Endothelial cell of umbilical vein (primary cell): Measurements from ENCODE around the gene LCP1.

Experiments
- CTCF ChIP-seq, 2 donors: IDR thresholded peaks; 1 replicate in 1 of 2; 2 replicates in 1 of 2; pipeline ENCODE4 v1.5.1; 2011; ENCODE audit warnings: low read length in 2 of 2, mild to moderate bottlenecking in 2 of 2, moderate library complexity in 2 of 2, control low read depth in 1 of 2, inconsistent platforms in 1 of 2, low read depth in 1 of 2; ENCODE audit not compliant: insufficient read depth in 1 of 2; ENCODE audit errors: extremely low read depth in 1 of 2
- EZH2 ChIP-seq: IDR thresholded peaks from 2 replicates; pipeline ENCODE4 v1.6.1; 2012; ENCODE audit warnings: borderline replicate concordance, low read depth, mild to moderate bottlenecking, moderate library complexity, low read length, inconsistent platforms; ENCODE audit not compliant: severe bottlenecking
- MAX ChIP-seq: IDR thresholded peaks from 2 replicates; pipeline ENCODE4 v1.6.1; 2011; ENCODE audit not compliant: insufficient read depth, insufficient read length
- POLR2A ChIP-seq: IDR thresholded peaks from 2 replicates; pipeline ENCODE4 v1.6.1; 2012; ENCODE audit warnings: low read depth, mild to moderate bottlenecking, control low read depth, low read length
- POLR2AphosphoS5 ChIP-seq: IDR thresholded peaks from 2 replicates; pipeline ENCODE4 v1.6.1; 2012; ENCODE audit warnings: low read depth, mild to moderate bottlenecking, control low read depth, low read length, moderate library complexity; ENCODE audit not compliant: insufficient read depth

GRCh38 chr13:46195016-46195415 is 13.0 kb upstream of the LCP1 start:
- TF ChIP-seq CTCF (IDR thresholded peaks at IDR 0.05; ENCODE audit: extremely low read depth in 1 of 2, insufficient read depth in 1 of 2, low read depth in 1 of 2, low read length in 2 of 2) (no peak), POLR2AphosphoS5 (no peak), EZH2 (no peak), POLR2A (no peak), MAX (no peak)
